ENCODE data around the gene LBHD2. TPM values are rescaled to one million over a fixed set of nuclear protein-coding genes. Genes with fewer than 3 reads are reported as not detected.

LBHD2 gene
- total and polyA plus RNA-seq, 2 donors (not counting 1 experiment from before 2014, with no cell fraction given), result not detected

GRCh38 chr14:103105580-103106150 is 21.7 kb downstream of the LBHD2 start:
- TF ChIP-seq CTCF (IDR thresholded peaks at IDR 0.05), result peak; percentile 12
- no peak for TF ChIP-seq EZH2 (IDR thresholded peaks at IDR 0.05; ENCODE audit: borderline replicate concordance, insufficient read depth, low read depth, low read length, poor library complexity, severe bottlenecking)
- Histone ChIP-seq H3K9ac (ENCODE audit: low read length) (no peak overlapping the region), H3K4me2 (replicated peaks; ENCODE audit: low read depth, low read length, poor library complexity, severe bottlenecking) (peak overlapping the region; percentile 67), H3K27me3 (replicated peaks in 1 of 4; ENCODE audit: control extremely low read depth in 1 of 4, control insufficient read depth in 3 of 4, insufficient read depth in 4 of 4, low read length in 3 of 4) (peaks cover 0 to 47% (median 17%) of the 10 kb centered on the region in 4 experiments), H3K79me2 (ENCODE audit: control insufficient read depth, insufficient read depth, low read length) (no peaks in the 10 kb centered on the region), H3K4me3 (ENCODE audit: control extremely low read depth in 1 of 5, extremely low read depth in 1 of 5, insufficient read depth in 1 of 5, low read depth in 2 of 5, low read length in 4 of 5) (no peak overlapping the region), H3K36me3 (replicated peaks in 1 of 2; ENCODE audit: control extremely low read depth in 1 of 2, control insufficient read depth in 1 of 2, extremely low read depth in 1 of 2, insufficient read depth in 2 of 2, low read length in 1 of 2) (no peaks in the 10 kb centered on the region), H4K20me1 (ENCODE audit: control insufficient read depth, insufficient read depth, low read length, poor library complexity, severe bottlenecking) (no peaks in the 10 kb centered on the region), H3K9me3 (ENCODE audit: control extremely low read depth in 1 of 3, control insufficient read depth in 2 of 3, insufficient read depth in 1 of 3, low read length in 2 of 3) (peaks cover 0 to 13% (median 0%) of the 10 kb centered on the region in 3 donors), H2AFZ (ENCODE audit: insufficient read depth, low read depth, low read length, poor library complexity, severe bottlenecking) (no peak overlapping the region), H3K27ac (ENCODE audit: low read length in 2 of 2) (no peak overlapping the region), H3K4me1 (ENCODE audit: control insufficient read depth in 2 of 2, insufficient read depth in 2 of 2, low read length in 2 of 2) (peaks cover 37 to 38% of the 10 kb centered on the region in 2 donors)
- peaks cover 22% of the 10 kb centered on the region for H3K27me3 Mint-ChIP-seq
- intact Hi-C loops (cut with micrococcal nuclease), result loop anchor here (1.0 to 2.0 kb wide), 3 partner anchors 30 to 188 kb away; no protein-coding TSS in a partner anchor
- ATAC-seq (ENCODE audit: low read depth) (no peak), DNase-seq (peak; percentile 56)
- CTCF ChIA-PET, result interaction anchor here (0.7 to 5.4 kb wide), 29 partner anchors 10 to 419 kb away, joined by 3 to 70 read pairs (median 6); partner anchors contain the start of genes EXOC3L4 and TNFAIP2
- no peak overlapping the region for H3K27ac Mint-ChIP-seq
- peak overlapping the region; percentile 14 for H3K4me3 Mint-ChIP-seq
- 45% methylated on average over 6 of the region's 9 CpGs for WGBS (ENCODE audit: insufficient coverage)
- H3K9me3 Mint-ChIP-seq (ENCODE audit: insufficient read depth), result no peaks in the 10 kb centered on the region
- peaks cover 24% of the 10 kb centered on the region for H3K4me1 Mint-ChIP-seq
- POLR2A ChIA-PET, result no interaction called here

GRCh38 chr14:103107455-103107854 is 23.4 kb downstream of the LBHD2 start:
- ATAC-seq (ENCODE audit: low read depth) (no peak), DNase-seq (no peak)
- Histone ChIP-seq H3K27ac (ENCODE audit: low read length in 2 of 2) (no peak overlapping the region), H3K4me1 (ENCODE audit: control insufficient read depth in 2 of 2, insufficient read depth in 2 of 2, low read length in 2 of 2) (peaks cover 34 to 44% of the 10 kb centered on the region in 2 donors), H3K4me3 (ENCODE audit: control extremely low read depth in 1 of 5, extremely low read depth in 1 of 5, insufficient read depth in 1 of 5, low read depth in 2 of 5, low read length in 4 of 5) (no peak overlapping the region), H3K36me3 (replicated peaks in 1 of 2; ENCODE audit: control extremely low read depth in 1 of 2, control insufficient read depth in 1 of 2, extremely low read depth in 1 of 2, insufficient read depth in 2 of 2, low read length in 1 of 2) (no peaks in the 10 kb centered on the region), H3K9me3 (ENCODE audit: control extremely low read depth in 1 of 3, control insufficient read depth in 2 of 3, insufficient read depth in 1 of 3, low read length in 2 of 3) (peaks cover 0 to 13% (median 0%) of the 10 kb centered on the region in 3 donors), H4K20me1 (ENCODE audit: control insufficient read depth, insufficient read depth, low read length, poor library complexity, severe bottlenecking) (no peaks in the 10 kb centered on the region), H3K79me2 (ENCODE audit: control insufficient read depth, insufficient read depth, low read length) (no peaks in the 10 kb centered on the region), H3K9ac (ENCODE audit: low read length) (no peak overlapping the region), H3K27me3 (replicated peaks in 1 of 4; ENCODE audit: control extremely low read depth in 1 of 4, control insufficient read depth in 3 of 4, insufficient read depth in 4 of 4, low read length in 3 of 4) (peaks cover 0 to 39% (median 14%) of the 10 kb centered on the region in 4 experiments), H2AFZ (ENCODE audit: insufficient read depth, low read depth, low read length, poor library complexity, severe bottlenecking) (no peak overlapping the region), H3K4me2 (replicated peaks; ENCODE audit: low read depth, low read length, poor library complexity, severe bottlenecking) (no peak overlapping the region)
- intact Hi-C loops (cut with micrococcal nuclease), result no loop called here
- Mint-ChIP-seq H3K4me3 (no peak overlapping the region), H3K4me1 (peaks cover 30% of the 10 kb centered on the region), H3K27me3 (peaks cover 19% of the 10 kb centered on the region), H3K9me3 (ENCODE audit: insufficient read depth) (no peaks in the 10 kb centered on the region), H3K27ac (no peak overlapping the region)
- CTCF ChIA-PET, result interaction anchor here (1.1 to 5.4 kb wide), 3 partner anchors 33 to 185 kb away, joined by 3 to 70 read pairs (median 61); no protein-coding TSS in a partner anchor
- 96% methylated on average over 23 of the region's 23 CpGs for WGBS (ENCODE audit: insufficient coverage)
- TF ChIP-seq EZH2 (IDR thresholded peaks at IDR 0.05; ENCODE audit: borderline replicate concordance, insufficient read depth, low read depth, low read length, poor library complexity, severe bottlenecking), result no peak
- no peak for TF ChIP-seq CTCF (IDR thresholded peaks at IDR 0.05)
- POLR2A ChIA-PET, result no interaction called here
